H1 (cell line): Measurements from ENCODE around the gene GDE1. TPM values are rescaled to one million over a fixed set of nuclear protein-coding genes. Genes with fewer than 3 reads are reported as not detected.
A peak's percentile ranks its signal among the peaks of the same experiment; 100 is the strongest.

ENCODE experiments used
- CTCF ChIA-PET: fragments of 300-600 bp; sonication (Branson Sonifier 250); formaldehyde crosslinking; loops from one replicate; lab custom pipeline; 2021; ENCODE audit not compliant: partially characterized antibody; lab: Charles Lee
- POLR2A ChIA-PET: fragments of 300-600 bp; sonication (Branson Sonifier 250); formaldehyde crosslinking; loops from one replicate; lab custom pipeline; 2021; ENCODE audit warnings: inconsistent platforms; ENCODE audit not compliant: partially characterized antibody; lab: Charles Lee
- DNase-seq, 2 experiments: peaks; one replicate each; pipeline versions ENCODE4 v3.0.0 to v3.0.0-alpha.2; 2010 to 2022; ENCODE audit warnings: low spot score in 2 of 2, low read depth in 1 of 2, mixed read lengths in 1 of 2
- FAIRE-seq: peaks from 2 replicates; lab custom pipeline; 2011; peaks lifted over from hg19 to GRCh38; lab: Jason Lieb, UNC
- H2AFZ ChIP-seq: 2 replicates; pipeline ENCODE4 v1.8.1; 2012; ENCODE audit warnings: low read length, inconsistent platforms
- H2AK5ac ChIP-seq: 2 replicates; pipeline ENCODE4 v1.6.1; 2013; ENCODE audit warnings: low read depth, low read length
- H2BK120ac ChIP-seq: replicated peaks from 2 replicates; pipeline ENCODE3; 2013; ENCODE audit warnings: low read depth, low read length, inconsistent platforms
- H2BK12ac ChIP-seq: 2 replicates; pipeline ENCODE4 v1.6.1; 2013; ENCODE audit warnings: low read depth, low read length
- H2BK15ac ChIP-seq: 2 replicates; pipeline ENCODE4 v1.6.1; 2013; ENCODE audit warnings: low read length
- H2BK20ac ChIP-seq: 2 replicates; pipeline ENCODE4 v1.6.1; 2013; ENCODE audit warnings: low read length
- H2BK5ac ChIP-seq: 2 replicates; pipeline ENCODE4 v1.6.1; 2013; ENCODE audit warnings: low read depth, low read length
- H3K14ac ChIP-seq: 2 replicates; pipeline ENCODE4 v1.6.1; 2013; ENCODE audit warnings: inconsistent platforms; ENCODE audit not compliant: insufficient read length
- H3K18ac ChIP-seq: 2 replicates; pipeline ENCODE4 v1.6.1; 2013; ENCODE audit warnings: low read length; ENCODE audit errors: extremely low read depth
- H3K23ac ChIP-seq: 2 replicates; pipeline ENCODE4 v1.6.1; 2013; ENCODE audit warnings: inconsistent platforms; ENCODE audit not compliant: insufficient read length
- H3K23me2 ChIP-seq: 2 replicates; pipeline ENCODE4 v1.6.1; 2013; ENCODE audit warnings: low read depth, low read length
- H3K27ac ChIP-seq: 2 replicates; pipeline ENCODE4 v1.6.1; 2011; ENCODE audit warnings: low read depth, low read length, inconsistent platforms
- H3K27me3 ChIP-seq, 4 experiments: replicated peaks in 1 of 4; 1 replicate in 1 of 4; 2 replicates in 3 of 4; pipeline versions ENCODE4 v1.6.1 to v1.8.1; 2011 to 2013; ENCODE audit warnings: low read length in 3 of 4, mild to moderate bottlenecking in 3 of 4, inconsistent platforms in 2 of 4, mixed read lengths in 2 of 4, moderate library complexity in 1 of 4; ENCODE audit not compliant: control insufficient read depth in 3 of 4, insufficient read depth in 3 of 4; ENCODE audit errors: extremely low read depth in 1 of 4
- H3K36me3 ChIP-seq, 4 experiments: 2 replicates each; pipeline versions ENCODE4 v1.6.1 to v1.8.1; 2011 to 2013; ENCODE audit warnings: mild to moderate bottlenecking in 4 of 4, low read length in 3 of 4, moderate library complexity in 2 of 4, control low read depth in 1 of 4, inconsistent platforms in 1 of 4; ENCODE audit not compliant: insufficient read depth in 4 of 4, control insufficient read depth in 2 of 4
- H3K4ac ChIP-seq: replicated peaks from 2 replicates; pipeline ENCODE3; 2013; ENCODE audit warnings: low read length, low read depth, mixed read lengths, inconsistent platforms; ENCODE audit not compliant: insufficient read length
- H3K4me1 ChIP-seq, 4 experiments: replicated peaks in 1 of 4; 1 replicate in 1 of 4; 2 replicates in 3 of 4; pipeline versions ENCODE4 v1.6.1 to v1.8.1; 2011 to 2013; ENCODE audit warnings: low read length in 3 of 4, inconsistent platforms in 2 of 4, mixed read lengths in 1 of 4; ENCODE audit not compliant: insufficient read depth in 4 of 4, control insufficient read depth in 3 of 4
- H3K4me2 ChIP-seq, 2 experiments: 2 replicates each; pipeline versions ENCODE4 v1.6.1 to v1.8.1; 2011 to 2013; ENCODE audit warnings: low read depth in 2 of 2, low read length in 2 of 2, control low read depth in 1 of 2, inconsistent platforms in 1 of 2, mild to moderate bottlenecking in 1 of 2; ENCODE audit not compliant: insufficient read depth in 1 of 2
- H3K4me3 ChIP-seq, 4 experiments: fragments of 200-600, 300-600 bp in 1 of 4; sonication (generic), shearing (Covaris generic), sonication (Bioruptor Twin) in 1 of 4; 2 replicates each; pipeline versions ENCODE4 v1.5.1 to v1.8.1; 2011 to 2016; ENCODE audit warnings: low read length in 4 of 4, low read depth in 3 of 4, control low read depth in 2 of 4, inconsistent platforms in 2 of 4, mild to moderate bottlenecking in 2 of 4, mixed read lengths in 1 of 4, moderate library complexity in 1 of 4; ENCODE audit not compliant: insufficient read depth in 2 of 4; ENCODE audit errors: extremely low read depth in 1 of 4
- H3K56ac ChIP-seq: replicated peaks from 2 replicates; pipeline ENCODE3; 2013; ENCODE audit warnings: low read depth, mild to moderate bottlenecking, mixed read lengths, low read length, inconsistent platforms; ENCODE audit not compliant: insufficient read length
- H3K79me1 ChIP-seq: 2 replicates; pipeline ENCODE4 v1.6.1; 2013; ENCODE audit warnings: low read depth, low read length, control low read depth
- H3K79me2 ChIP-seq, 2 experiments: 2 replicates each; pipeline versions ENCODE4 v1.6.1 to v1.8.1; 2012 to 2013; ENCODE audit warnings: low read length in 2 of 2, mild to moderate bottlenecking in 2 of 2, inconsistent platforms in 1 of 2; ENCODE audit not compliant: insufficient read depth in 2 of 2, control insufficient read depth in 1 of 2
- H3K9ac ChIP-seq, 4 experiments: replicated peaks in 1 of 4; 1 replicate in 1 of 4; 2 replicates in 3 of 4; pipeline versions ENCODE4 v1.6.1 to v1.8.1; 2011 to 2013; ENCODE audit warnings: low read depth in 3 of 4, low read length in 3 of 4, control low read depth in 2 of 4, mild to moderate bottlenecking in 2 of 4, moderate library complexity in 2 of 4, inconsistent platforms in 1 of 4; ENCODE audit errors: extremely low read depth in 1 of 4
- H3K9me3 ChIP-seq, 2 experiments: 2 replicates each; pipeline versions ENCODE4 v1.6.1 to v1.8.1; 2012 to 2013; ENCODE audit warnings: mild to moderate bottlenecking in 2 of 2, moderate library complexity in 2 of 2, control low read depth in 1 of 2, inconsistent platforms in 1 of 2, low read depth in 1 of 2, low read length in 1 of 2, mixed read lengths in 1 of 2; ENCODE audit not compliant: insufficient read depth in 2 of 2
- H4K20me1 ChIP-seq, 2 experiments: replicated peaks in 1 of 2; 2 replicates each; pipeline versions ENCODE3 to v1.8.1; 2011 to 2013; ENCODE audit warnings: inconsistent platforms in 2 of 2, low read length in 2 of 2, mild to moderate bottlenecking in 1 of 2; ENCODE audit not compliant: insufficient read depth in 2 of 2, control insufficient read depth in 1 of 2
- H4K5ac ChIP-seq: 2 replicates; pipeline ENCODE4 v1.6.1; 2013; ENCODE audit warnings: low read length, low read depth, mixed read lengths, inconsistent platforms; ENCODE audit not compliant: insufficient read length
- H4K8ac ChIP-seq: 2 replicates; pipeline ENCODE4 v1.8.0; 2013; ENCODE audit warnings: mild to moderate bottlenecking, moderate library complexity, low read length, inconsistent platforms; ENCODE audit not compliant: insufficient read depth; ENCODE audit errors: extremely low read depth
- H4K91ac ChIP-seq: replicated peaks from 2 replicates; pipeline ENCODE3; 2013; ENCODE audit warnings: low read length, mixed read lengths, inconsistent platforms; ENCODE audit not compliant: insufficient read length
- BRCA1 ChIP-seq: IDR thresholded peaks from 2 replicates; pipeline ENCODE4 v1.6.1; 2012; ENCODE audit warnings: low read depth, low read length, improper control_type of control experiment
- JUND ChIP-seq: IDR thresholded peaks from 2 replicates; pipeline ENCODE4 v1.6.1; 2011; ENCODE audit warnings: mild to moderate bottlenecking, improper control_type of control experiment, low read length
- SUZ12 ChIP-seq: fragments of 200-600 bp; sonication (generic); IDR thresholded peaks from 2 replicates; pipeline ENCODE4 v1.6.1; 2012; ENCODE audit warnings: mild to moderate bottlenecking, inconsistent platforms, low read length, moderate library complexity, mixed read lengths
- TEAD4 ChIP-seq: IDR thresholded peaks from 2 replicates; pipeline ENCODE4 v1.6.1; 2012; ENCODE audit warnings: low read depth, low read length, inconsistent platforms, mixed read lengths
- WGBS, 2 experiments: shearing (Covaris generic) in 1 of 2; methylation state at CpG; one replicate each; pipeline versions ENCODE4 v1.1.6 to v1.1.7; 2013 to 2015; ENCODE audit warnings: low lambda C conversion rate in 2 of 2, mixed read lengths in 2 of 2, inconsistent platforms in 1 of 2, low coverage in 1 of 2, missing lambda C conversion rate in 1 of 2; ENCODE audit not compliant: insufficient replicate concordance in 2 of 2, insufficient coverage in 1 of 2, insufficient read length in 1 of 2; ENCODE audit errors: extremely low coverage in 1 of 2, missing lambda C conversion rate in 1 of 2; 5-methylcytosine and 5-hydroxymethylcytosine counted together
- polyA plus RNA-seq, 7 experiments: library from polyadenylated mRNA; depleted of rRNA in 3 of 7; stranded (reverse) in 5 of 7; unstranded in 2 of 7; fragments of >200 nt in 5 of 7; fragments of 200-250 nt in 2 of 7; gene quantifications; 1 replicate in 5 of 7; 2 replicates in 1 of 7; 4 replicates in 1 of 7; pipeline versions ENCODE4 v1.2.1 to v1.2.3, GENCODE V29; 2011 to 2013; ENCODE audit warnings: missing spikeins in 2 of 7, mixed read lengths in 2 of 7
- total RNA-seq: library from RNA; stranded (reverse); fragmentation: NEBNext Ultra II Directional; extraction: Animal tissue kit (Norgen Biotek cat#: 25700); gene quantifications from 2 replicates; pipeline ENCODE4 v1.2.1, GENCODE V29; 2021

Gene GDE1
- total and polyA plus RNA-seq, 2 of the 8 experiments (the other 6 are each of a cell fraction or from before 2014, with no cell fraction given): 29.2 to 70.8 TPM

- no peak overlapping the region for H4K91ac ChIP-seq
- no peak overlapping the region for H3K23ac ChIP-seq
- no peak overlapping the region for H2BK15ac ChIP-seq
- H2BK5ac ChIP-seq: no peak overlapping the region
- WGBS, 2 experiments: 91% methylated on average over 5 of the region's 5 CpGs; no CpG with 5 or more reads in 1 of the 2 experiments
- no peaks in the 10 kb centered on the region; the same call in 1 of the 2 replicates for H3K23me2 ChIP-seq
- no peak overlapping the region for H2AK5ac ChIP-seq
- H3K36me3 ChIP-seq: no peaks in the 10 kb centered on the region
- no peak overlapping the region for H4K5ac ChIP-seq
- no peak overlapping the region for H3K56ac ChIP-seq
- TF ChIP-seq SUZ12 (no peak), BRCA1 (no peak), JUND (no peak), TEAD4 (peak; percentile 73)
- H3K4me1 ChIP-seq: peaks cover 2 to 13% (median 7%) of the 10 kb centered on the region in 4 experiments; a peak in 4 of 7 replicates
- H2AFZ ChIP-seq: no peak overlapping the region
- H3K9me3 ChIP-seq: peaks cover 0 to 9% of the 10 kb centered on the region in 2 experiments; a peak in 2 of 4 replicates
- H2BK12ac ChIP-seq: no peak overlapping the region
- no peak overlapping the region for H3K4me2 ChIP-seq
- H4K20me1 ChIP-seq: no peaks in the 10 kb centered on the region
- no peaks in the 10 kb centered on the region for H3K79me2 ChIP-seq
- no peak overlapping the region for H3K27ac ChIP-seq
- FAIRE-seq: no peak
- ChIA-PET POLR2A (no interaction called here), CTCF (interaction anchor here (0.6 kb wide), 1 partner anchor 107 kb away, joined by 3 read pairs; no protein-coding TSS in a partner anchor)
- no peak overlapping the region for H4K8ac ChIP-seq
- H2BK120ac ChIP-seq: no peak overlapping the region
- H3K79me1 ChIP-seq: no peaks in the 10 kb centered on the region
- H3K9ac ChIP-seq: no peak overlapping the region
- no peak overlapping the region for H3K18ac ChIP-seq
- no peaks in the 10 kb centered on the region for H3K27me3 ChIP-seq
- no peak overlapping the region for H3K4me3 ChIP-seq
- H3K14ac ChIP-seq: no peak overlapping the region
- no peak overlapping the region for H2BK20ac ChIP-seq
- no peak for DNase-seq
- no peak overlapping the region for H3K4ac ChIP-seq
Measured at GRCh38 chr16:19485611-19486010, 36.3 kb downstream of the GDE1 start.
